Ureter (tissue), 1 donor: ENCODE measurements around the gene ZBTB17. TPM values are rescaled to one million over a fixed set of nuclear protein-coding genes. Genes with fewer than 3 reads are reported as not detected.
"Not testable (repeated sequence)": the region's sequence is repeated elsewhere in the genome, so short reads cannot be mapped to it uniquely, and the experiment has no call there.

ENCODE experiments used
- DNase-seq: peaks from one replicate; pipeline ENCODE4 v3.0.0-alpha.2; 2020; ENCODE audit warnings: low spot score
- total RNA-seq: library from RNA; stranded (reverse); gene quantifications from one replicate; pipeline ENCODE4 v1.2.4, GENCODE V29; 2023
- donor health status: DM: yes; HTN: yes; CAD: no.

Gene ZBTB17
- total RNA-seq, 1 donor from 2014 or later: 44.4 TPM

GRCh38 chr1:16011936-16012589, 36.2 kb upstream of the ZBTB17 start:
- DNase-seq: no peak

GRCh38 chr1:16010837-16011236, 34.9 kb upstream of the ZBTB17 start:
- no peak for DNase-seq

GRCh38 chr1:16009678-16010077, 33.8 kb upstream of the ZBTB17 start:
- DNase-seq: no peak

GRCh38 chr1:16009030-16009460, 33.1 kb upstream of the ZBTB17 start:
- DNase-seq: peak; percentile 84

- DNase-seq: no peak
Measured at GRCh38 chr1:16007671-16008341, 31.9 kb upstream of the ZBTB17 start.

GRCh38 chr1:16006552-16007485, 30.9 kb upstream of the ZBTB17 start:
- DNase-seq: no peak

GRCh38 chr1:16006010-16006409, 30.1 kb upstream of the ZBTB17 start:
- DNase-seq: no peak

- no peak for DNase-seq
Measured at GRCh38 chr1:16005597-16005996, 29.7 kb upstream of the ZBTB17 start.

GRCh38 chr1:16001274-16001673, 25.4 kb upstream of the ZBTB17 start:
- DNase-seq: not testable (repeated sequence)

GRCh38 chr1:15998929-15999328, 23.0 kb upstream of the ZBTB17 start:
- DNase-seq: no peak

GRCh38 chr1:15997637-15998280, 21.9 kb upstream of the ZBTB17 start:
- no peak for DNase-seq

GRCh38 chr1:15997076-15997585, 21.2 kb upstream of the ZBTB17 start:
- no peak for DNase-seq

- peak; percentile 65 for DNase-seq
Measured at GRCh38 chr1:15994590-15995351, 18.9 kb upstream of the ZBTB17 start.

- no peak for DNase-seq
Measured at GRCh38 chr1:15994081-15994480, 18.2 kb upstream of the ZBTB17 start.

- DNase-seq: no peak
Measured at GRCh38 chr1:15993666-15994065, 17.8 kb upstream of the ZBTB17 start.

- DNase-seq: no peak
Measured at GRCh38 chr1:15992582-15993500, 16.9 kb upstream of the ZBTB17 start.

GRCh38 chr1:15992187-15992553, 16.3 kb upstream of the ZBTB17 start:
- no peak for DNase-seq

GRCh38 chr1:15991427-15992186, 15.7 kb upstream of the ZBTB17 start:
- DNase-seq: no peak

GRCh38 chr1:15989776-15990175, 13.9 kb upstream of the ZBTB17 start:
- no peak for DNase-seq
